ENCODE data around the gene REXO2. TPM values are rescaled to one million over a fixed set of nuclear protein-coding genes. Genes with fewer than 3 reads are reported as not detected.

Gene REXO2
- total RNA-seq, 2 experiments from 2014 or later: 60.1 to 62.0 TPM

DNA sequence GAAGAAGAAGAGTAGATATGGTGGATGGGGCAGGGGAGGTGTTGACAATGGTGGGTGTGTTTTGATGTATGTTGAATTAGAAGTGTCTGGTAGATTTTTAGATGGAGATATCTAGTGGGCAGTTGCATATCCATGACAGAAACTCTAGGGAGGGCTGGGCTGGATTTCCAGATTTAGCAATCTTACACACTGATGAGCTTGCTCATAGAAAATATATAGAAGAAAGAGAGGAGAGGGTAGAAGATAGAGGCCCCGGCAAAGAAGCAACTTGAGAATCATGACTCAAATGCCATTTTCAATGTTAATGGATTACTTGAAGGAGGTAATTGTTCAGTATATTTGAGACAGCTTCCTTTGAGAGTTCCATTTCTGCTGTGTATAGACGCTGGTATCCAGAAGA is 8.2 kb downstream of the REXO2 start:
- intact Hi-C loops (cut with micrococcal nuclease): no loop called here
- H3K9me3 Mint-ChIP-seq: no peaks in the 10 kb centered on the region
- ChIA-PET POLR2A (no interaction called here), CTCF (no interaction called here)
- H3K4me3 Mint-ChIP-seq: no peak overlapping the region
- peaks cover 40% of the 10 kb centered on the region for H3K36me3 Mint-ChIP-seq
- DNase-seq: no peak
- H3K27ac Mint-ChIP-seq: no peak overlapping the region
- no peaks in the 10 kb centered on the region for H3K27me3 Mint-ChIP-seq
- H3K4me1 Mint-ChIP-seq (ENCODE audit: low read depth): peaks cover 12% of the 10 kb centered on the region

DNA sequence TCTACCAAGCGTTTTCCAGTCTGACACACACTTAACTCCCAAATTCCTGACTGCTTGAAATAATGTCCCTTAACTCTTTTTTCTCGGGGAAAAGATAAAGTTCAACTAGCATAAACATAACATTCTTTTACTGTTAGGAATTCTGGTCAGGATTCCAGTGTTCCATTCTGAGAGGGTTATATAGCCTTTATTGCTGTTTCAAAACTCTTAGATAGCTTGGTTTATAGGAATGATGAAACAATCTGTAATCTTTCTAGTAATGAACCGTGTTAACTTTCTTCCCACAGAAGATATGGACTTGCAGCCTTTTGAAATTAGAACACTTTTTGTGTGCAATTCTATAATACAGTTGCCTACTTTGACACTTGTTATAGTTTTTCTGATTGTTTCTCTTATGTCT is 8.6 kb downstream of the REXO2 start:
- CTCF ChIA-PET: no interaction called here
- POLR2A ChIA-PET: no interaction called here
- no peak overlapping the region for H3K27ac Mint-ChIP-seq
- H3K9me3 Mint-ChIP-seq: no peaks in the 10 kb centered on the region
- no peak overlapping the region for H3K4me3 Mint-ChIP-seq
- H3K36me3 Mint-ChIP-seq: peaks cover 40% of the 10 kb centered on the region
- peaks cover 12% of the 10 kb centered on the region for H3K4me1 Mint-ChIP-seq (ENCODE audit: low read depth)
- no peaks in the 10 kb centered on the region for H3K27me3 Mint-ChIP-seq
- intact Hi-C loops (cut with micrococcal nuclease): no loop called here
- DNase-seq: no peak

DNA sequence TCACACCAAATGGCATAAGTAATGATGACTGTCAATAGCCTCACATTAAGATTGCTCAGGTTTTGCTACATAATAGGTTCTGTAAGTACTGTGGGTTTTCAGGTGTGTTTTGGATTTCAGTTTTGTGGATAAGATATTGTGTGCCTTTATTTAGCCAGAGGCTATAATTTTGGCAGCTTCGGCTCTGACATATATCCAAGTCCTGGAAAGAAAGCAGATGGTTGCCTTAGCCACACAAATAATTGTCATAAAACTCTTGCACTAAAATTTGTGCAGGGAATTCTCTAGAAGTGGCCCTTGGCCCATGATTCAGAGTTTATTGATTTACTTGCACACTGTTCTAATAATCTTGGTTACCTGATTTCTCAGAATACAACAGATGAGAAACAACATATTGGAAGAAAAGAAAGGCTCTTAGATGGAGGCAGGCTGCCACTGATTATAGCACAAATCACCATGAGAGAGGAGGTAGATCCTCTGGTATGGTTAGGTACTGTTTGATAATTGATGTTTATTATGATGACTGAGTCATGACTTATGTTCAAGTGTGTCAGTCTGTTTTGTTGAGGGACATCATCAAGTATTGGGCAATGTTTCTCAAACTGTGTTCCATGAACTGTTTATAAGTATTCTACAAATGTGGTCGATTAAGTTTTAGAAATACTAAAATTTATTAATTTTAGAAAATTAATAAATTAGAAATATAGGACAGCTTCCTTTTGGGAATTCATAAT is 9.6 kb downstream of the REXO2 start:
- Mint-ChIP-seq H3K4me1 (ENCODE audit: low read depth) (peaks cover 8% of the 10 kb centered on the region), H3K27me3 (no peaks in the 10 kb centered on the region), H3K36me3 (peaks cover 45% of the 10 kb centered on the region), H3K27ac (no peak overlapping the region), H3K9me3 (no peaks in the 10 kb centered on the region), H3K4me3 (no peak overlapping the region)
- CTCF ChIA-PET: no interaction called here
- POLR2A ChIA-PET: no interaction called here
- DNase-seq: no peak
- intact Hi-C loops (cut with micrococcal nuclease): no loop called here

DNA sequence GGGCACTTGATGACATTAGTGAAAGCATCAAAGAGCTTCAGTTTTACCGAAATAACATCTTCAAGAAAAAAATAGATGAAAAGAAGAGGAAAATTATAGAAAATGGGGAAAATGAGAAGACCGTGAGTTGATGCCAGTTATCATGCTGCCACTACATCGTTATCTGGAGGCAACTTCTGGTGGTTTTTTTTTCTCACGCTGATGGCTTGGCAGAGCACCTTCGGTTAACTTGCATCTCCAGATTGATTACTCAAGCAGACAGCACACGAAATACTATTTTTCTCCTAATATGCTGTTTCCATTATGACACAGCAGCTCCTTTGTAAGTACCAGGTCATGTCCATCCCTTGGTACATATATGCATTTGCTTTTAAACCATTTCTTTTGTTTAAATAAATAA is 10.6 kb downstream of the REXO2 start:
- POLR2A ChIA-PET: no interaction called here

DNA sequence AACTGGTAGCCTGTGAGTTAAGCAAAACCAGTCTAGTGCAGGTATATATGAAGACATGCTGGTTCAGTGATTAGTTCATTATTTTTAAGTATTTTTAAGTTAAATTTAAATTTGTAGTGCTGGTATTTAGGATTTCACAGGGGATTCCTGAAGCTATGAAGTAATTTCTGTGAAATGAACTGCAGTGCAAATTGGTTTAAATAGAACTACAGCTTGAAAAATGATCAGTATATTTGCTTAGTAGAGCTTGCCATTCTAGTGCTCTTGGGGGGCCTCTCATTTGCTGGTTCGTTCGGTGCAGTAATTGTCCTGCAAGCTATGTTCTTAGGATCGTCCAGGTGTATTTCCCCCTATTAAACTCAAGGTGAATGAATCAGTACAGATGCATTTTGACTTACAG is 13.1 kb downstream of the REXO2 start:
- H3K9me3 Mint-ChIP-seq: no peaks in the 10 kb centered on the region
- no peak for DNase-seq
- peaks cover under 1% of the 10 kb centered on the region for H3K4me1 Mint-ChIP-seq (ENCODE audit: low read depth)
- intact Hi-C loops (cut with micrococcal nuclease): no loop called here
- CTCF ChIA-PET: no interaction called here
- H3K36me3 Mint-ChIP-seq: peaks cover 28% of the 10 kb centered on the region
- H3K27ac Mint-ChIP-seq: no peak overlapping the region
- no peak overlapping the region for H3K4me3 Mint-ChIP-seq
- POLR2A ChIA-PET: no interaction called here
- H3K27me3 Mint-ChIP-seq: no peaks in the 10 kb centered on the region

More for the DNA sequence above, 10.6 kb downstream of the REXO2 start:
- no peak for DNase-seq
- intact Hi-C loops (cut with micrococcal nuclease): no loop called here
- no peaks in the 10 kb centered on the region for H3K9me3 Mint-ChIP-seq
- no peaks in the 10 kb centered on the region for H3K27me3 Mint-ChIP-seq
- H3K4me3 Mint-ChIP-seq: no peak overlapping the region
- no peak overlapping the region for H3K27ac Mint-ChIP-seq
- H3K36me3 Mint-ChIP-seq: peaks cover 45% of the 10 kb centered on the region
- peaks cover 8% of the 10 kb centered on the region for H3K4me1 Mint-ChIP-seq (ENCODE audit: low read depth)
- CTCF ChIA-PET: no interaction called here

DNA sequence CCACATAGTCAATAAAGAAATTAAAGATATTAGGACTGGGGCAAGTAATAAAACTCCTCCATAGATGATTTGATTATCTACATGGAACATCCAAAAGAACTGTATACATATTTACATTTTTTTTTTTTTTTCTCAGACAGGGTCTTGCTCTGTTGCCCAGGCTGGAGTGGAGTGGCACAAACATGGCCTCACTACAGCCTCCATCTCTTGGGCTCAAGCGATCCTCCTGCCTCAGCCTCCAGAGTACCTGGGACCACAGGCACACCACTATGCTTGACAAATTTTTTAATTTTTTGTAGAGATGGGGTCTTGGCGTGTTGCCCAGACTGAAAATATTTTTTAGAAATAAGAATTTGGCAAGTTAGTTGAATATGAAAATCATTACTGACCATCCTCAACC is 24.7 kb downstream of the REXO2 start:
- ChIA-PET CTCF (no interaction called here), POLR2A (no interaction called here)
- Mint-ChIP-seq H3K4me3 (no peak overlapping the region), H3K4me1 (ENCODE audit: low read depth) (no peaks in the 10 kb centered on the region), H3K27me3 (no peaks in the 10 kb centered on the region), H3K9me3 (peaks cover 6% of the 10 kb centered on the region), H3K27ac (no peak overlapping the region), H3K36me3 (peaks cover 16% of the 10 kb centered on the region)
- intact Hi-C loops (cut with micrococcal nuclease): no loop called here
- DNase-seq: no peak

DNA sequence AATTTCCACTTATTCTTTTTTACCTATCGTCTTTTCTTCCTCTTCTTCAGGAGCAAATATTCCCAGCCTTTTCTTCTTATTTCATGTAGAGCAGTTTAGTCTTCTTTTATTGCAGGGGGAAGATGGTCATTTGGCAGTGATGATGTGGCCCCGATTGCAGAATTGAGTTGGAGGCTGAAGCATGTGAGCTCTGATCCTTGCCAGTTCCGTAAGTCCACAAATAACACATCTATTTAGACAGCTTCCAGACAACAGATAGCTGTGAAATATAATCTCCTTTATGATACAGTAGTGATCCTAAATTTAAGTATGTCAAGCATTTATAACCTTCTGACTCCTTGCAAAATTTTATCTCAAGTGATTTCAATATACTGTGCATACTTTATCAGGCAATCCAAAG is 27.5 kb downstream of the REXO2 start:
- Mint-ChIP-seq H3K4me1 (ENCODE audit: low read depth) (no peaks in the 10 kb centered on the region), H3K36me3 (peaks cover 4% of the 10 kb centered on the region), H3K4me3 (no peak overlapping the region), H3K27ac (no peak overlapping the region), H3K27me3 (no peaks in the 10 kb centered on the region), H3K9me3 (peaks cover 4% of the 10 kb centered on the region)
- DNase-seq: no peak
- CTCF ChIA-PET: no interaction called here
- POLR2A ChIA-PET: no interaction called here
- intact Hi-C loops (cut with micrococcal nuclease): no loop called here

DNA sequence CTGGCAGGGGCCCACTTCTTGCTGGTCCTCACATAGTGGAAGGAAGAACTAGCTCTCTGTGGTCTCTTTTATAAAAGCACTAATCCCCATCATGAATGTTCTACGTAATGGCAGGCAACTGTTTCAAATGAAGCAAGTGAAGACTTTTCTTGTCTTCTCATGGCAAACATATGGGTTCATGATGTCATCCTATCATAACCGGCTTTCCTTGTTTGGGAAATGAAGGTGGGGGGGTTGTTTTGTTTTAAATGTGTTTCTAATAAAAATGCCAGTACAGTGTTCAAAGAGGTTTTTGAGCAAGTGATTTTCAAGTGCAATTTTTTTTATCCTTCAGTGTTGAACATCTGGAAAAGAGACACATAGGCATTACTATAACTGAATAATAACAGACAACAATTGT is 33.4 kb downstream of the REXO2 start:
- no peaks in the 10 kb centered on the region for H3K36me3 Mint-ChIP-seq
- intact Hi-C loops (cut with micrococcal nuclease): no loop called here
- no peaks in the 10 kb centered on the region for H3K4me1 Mint-ChIP-seq (ENCODE audit: low read depth)
- no peak overlapping the region for H3K4me3 Mint-ChIP-seq
- H3K9me3 Mint-ChIP-seq: no peaks in the 10 kb centered on the region
- POLR2A ChIA-PET: no interaction called here
- H3K27me3 Mint-ChIP-seq: peaks cover 9% of the 10 kb centered on the region
- CTCF ChIA-PET: no interaction called here
- H3K27ac Mint-ChIP-seq: no peak overlapping the region
- no peak for DNase-seq

DNA sequence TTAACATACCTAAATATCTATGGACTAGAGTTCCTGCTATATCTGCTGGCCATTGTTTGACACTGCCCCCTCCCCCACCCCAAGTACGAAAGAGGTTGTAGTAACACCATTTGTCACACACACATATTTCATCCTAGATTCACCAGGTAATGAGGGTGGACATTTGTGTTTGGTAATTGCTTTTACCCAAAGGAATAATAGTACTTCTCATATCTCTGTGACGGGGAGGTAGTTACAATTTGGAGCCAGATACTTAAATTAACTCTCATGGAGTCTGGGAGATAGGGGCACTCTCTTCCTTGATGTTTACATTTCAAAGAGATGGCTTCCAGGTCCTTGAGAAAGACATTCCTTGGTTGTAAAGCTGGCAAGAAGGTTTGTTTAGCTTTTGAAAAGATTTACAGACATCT is 38.7 kb downstream of the REXO2 start:
- POLR2A ChIA-PET: no interaction called here
- intact Hi-C loops (cut with micrococcal nuclease): no loop called here

DNA sequence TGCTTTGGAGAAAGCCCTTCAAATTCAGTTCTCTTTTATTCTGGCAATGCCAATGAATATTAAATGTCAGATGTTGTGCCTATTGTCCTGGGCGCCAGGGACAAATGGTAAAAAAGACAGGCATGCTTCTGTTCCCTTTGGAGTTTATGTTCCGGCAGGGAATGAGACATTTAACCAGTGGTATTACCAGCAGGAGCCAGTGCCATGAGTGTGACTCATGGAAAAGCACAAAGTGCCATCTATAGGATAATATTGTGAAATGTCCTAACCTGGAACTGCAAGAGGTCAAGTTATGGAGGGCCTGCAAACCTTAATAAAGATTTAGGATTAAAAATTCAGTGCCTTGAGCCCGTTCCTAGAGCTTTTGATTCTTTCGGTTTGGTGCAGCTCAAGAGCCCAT is 39.5 kb downstream of the REXO2 start:
- H3K27ac Mint-ChIP-seq: no peak overlapping the region
- no peak overlapping the region for H3K4me3 Mint-ChIP-seq
- no peaks in the 10 kb centered on the region for H3K36me3 Mint-ChIP-seq
- ChIA-PET CTCF (no interaction called here), POLR2A (no interaction called here)
- no peak for DNase-seq
- peaks cover 6% of the 10 kb centered on the region for H3K27me3 Mint-ChIP-seq
- H3K9me3 Mint-ChIP-seq: no peaks in the 10 kb centered on the region
- no peaks in the 10 kb centered on the region for H3K4me1 Mint-ChIP-seq (ENCODE audit: low read depth)
- intact Hi-C loops (cut with micrococcal nuclease): no loop called here

More for the DNA sequence above, 38.7 kb downstream of the REXO2 start:
- Mint-ChIP-seq H3K4me1 (ENCODE audit: low read depth) (no peaks in the 10 kb centered on the region), H3K4me3 (no peak overlapping the region), H3K36me3 (no peaks in the 10 kb centered on the region), H3K27ac (no peak overlapping the region), H3K9me3 (no peaks in the 10 kb centered on the region), H3K27me3 (peaks cover 6% of the 10 kb centered on the region)
- DNase-seq: no peak
- CTCF ChIA-PET: no interaction called here

DNA sequence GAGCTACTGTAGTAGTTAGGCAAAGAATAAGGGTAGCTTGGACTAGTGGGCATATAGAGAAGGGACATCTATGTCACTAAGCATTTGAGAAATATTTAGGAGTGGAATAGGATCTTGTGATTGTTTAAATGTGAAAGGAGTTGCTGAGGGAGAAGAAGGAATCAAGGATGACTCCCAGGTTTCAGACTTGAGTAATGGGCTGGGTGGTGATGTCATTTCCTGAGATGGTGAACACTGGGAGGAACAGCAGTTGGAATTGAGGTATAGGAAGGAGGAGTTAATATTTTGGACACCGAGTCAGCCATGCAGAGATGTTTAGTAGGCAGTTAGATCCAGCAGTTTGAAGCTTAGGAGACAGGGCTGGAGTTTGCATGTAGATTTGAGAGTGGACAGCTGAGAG is 40.1 kb downstream of the REXO2 start:
- intact Hi-C loops (cut with micrococcal nuclease): no loop called here
- ChIA-PET POLR2A (no interaction called here), CTCF (interaction anchor here (0.8 kb wide), 1 partner anchor 17 kb away, joined by 4 read pairs; no protein-coding TSS in a partner anchor)

DNA sequence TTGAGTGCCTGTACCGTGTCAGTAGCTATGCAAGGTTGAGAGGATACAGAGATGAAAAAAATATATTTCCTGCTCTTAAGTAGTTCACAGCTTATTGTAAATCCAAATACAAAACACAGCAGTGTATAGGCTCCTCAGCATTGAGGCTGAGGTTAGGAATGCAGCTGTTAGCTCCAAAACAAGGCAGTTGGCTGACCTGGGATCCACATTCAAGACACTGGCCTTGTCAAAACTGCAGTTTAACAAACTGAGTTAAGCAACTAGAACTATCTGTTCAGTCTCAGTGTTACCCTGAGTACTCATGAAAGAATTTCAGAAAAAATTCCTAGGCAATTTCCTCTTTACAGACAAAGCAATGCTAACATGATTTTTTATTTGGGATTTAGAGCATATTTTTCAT is 42.8 kb downstream of the REXO2 start:
- Mint-ChIP-seq H3K27me3 (peaks cover 1% of the 10 kb centered on the region), H3K36me3 (no peaks in the 10 kb centered on the region), H3K4me1 (ENCODE audit: low read depth) (no peaks in the 10 kb centered on the region), H3K27ac (no peak overlapping the region), H3K9me3 (no peaks in the 10 kb centered on the region), H3K4me3 (no peak overlapping the region)
- intact Hi-C loops (cut with micrococcal nuclease): no loop called here
- ChIA-PET POLR2A (no interaction called here), CTCF (no interaction called here)
- no peak for DNase-seq

More for the DNA sequence above, 40.1 kb downstream of the REXO2 start:
- DNase-seq: no peak
- no peak overlapping the region for H3K4me3 Mint-ChIP-seq
- no peaks in the 10 kb centered on the region for H3K4me1 Mint-ChIP-seq (ENCODE audit: low read depth)
- H3K36me3 Mint-ChIP-seq: no peaks in the 10 kb centered on the region
- H3K27ac Mint-ChIP-seq: no peak overlapping the region
- H3K27me3 Mint-ChIP-seq: peaks cover 6% of the 10 kb centered on the region
- H3K9me3 Mint-ChIP-seq: no peaks in the 10 kb centered on the region

DNA sequence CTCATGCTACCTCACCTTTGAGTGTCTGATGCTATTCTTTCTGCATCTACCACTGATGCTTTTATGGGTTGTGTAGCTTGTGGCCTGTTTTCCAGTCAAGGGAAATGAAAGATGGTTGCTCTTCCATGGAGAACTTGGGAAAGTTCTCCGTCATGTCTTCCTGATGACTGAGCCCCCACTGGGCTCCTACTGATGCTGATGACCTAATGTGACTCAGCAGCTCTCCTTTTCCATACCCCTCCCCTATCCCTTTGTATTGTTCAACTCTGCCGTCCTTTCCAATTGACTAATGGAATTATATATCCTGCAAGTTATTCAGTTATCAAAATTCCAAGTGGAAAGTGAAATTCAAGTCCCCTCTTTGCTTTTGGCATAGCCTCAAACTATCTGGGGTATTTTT is 44.7 kb downstream of the REXO2 start:
- H3K4me3 Mint-ChIP-seq: no peak overlapping the region
- POLR2A ChIA-PET: no interaction called here
- intact Hi-C loops (cut with micrococcal nuclease): no loop called here
- no peaks in the 10 kb centered on the region for H3K9me3 Mint-ChIP-seq
- peaks cover 3% of the 10 kb centered on the region for H3K27me3 Mint-ChIP-seq
- no peak for DNase-seq
- H3K36me3 Mint-ChIP-seq: no peaks in the 10 kb centered on the region
- H3K27ac Mint-ChIP-seq: no peak overlapping the region
- no peaks in the 10 kb centered on the region for H3K4me1 Mint-ChIP-seq (ENCODE audit: low read depth)
- CTCF ChIA-PET: no interaction called here
